IMR-90 (cell line): ENCODE measurements around the gene MKKS.

Source experiments
- CTCF ChIP-seq: conservative IDR thresholded peaks from 2 replicates; pipeline ENCODE4 v1.5.1; 2012; ENCODE audit warnings: mild to moderate bottlenecking, low read depth, low read length, improper control_type of control experiment
- POLR2A ChIP-seq: IDR thresholded peaks from 2 replicates; pipeline ENCODE4 v1.6.1; 2012; ENCODE audit warnings: mild to moderate bottlenecking, low read depth, low read length
- SMC3 ChIP-seq: fragments of 150-350 bp; IDR thresholded peaks from 2 replicates; pipeline ENCODE4 v1.6.1; 2016; ENCODE audit warnings: low read depth, mild to moderate bottlenecking, antibody characterized with exemption, low read length, moderate library complexity
- USF2 ChIP-seq: fragments of 150-350 bp; IDR thresholded peaks from 2 replicates; pipeline ENCODE4 v1.6.1; 2017; ENCODE audit warnings: mild to moderate bottlenecking, antibody characterized with exemption, low read length, low read depth

- TF ChIP-seq POLR2A (no peak), CTCF (no peak), SMC3 (no peak), USF2 (no peak)
Measured at GRCh38 chr20:10388597-10388996, 45.4 kb downstream of the MKKS start.
